Measurements from ENCODE around the gene CACNA2D4. TPM values are rescaled to one million over a fixed set of nuclear protein-coding genes. Genes with fewer than 3 reads are reported as not detected.

The CACNA2D4 gene
- total RNA-seq, 1 experiment from 2014 or later = not detected

DNA sequence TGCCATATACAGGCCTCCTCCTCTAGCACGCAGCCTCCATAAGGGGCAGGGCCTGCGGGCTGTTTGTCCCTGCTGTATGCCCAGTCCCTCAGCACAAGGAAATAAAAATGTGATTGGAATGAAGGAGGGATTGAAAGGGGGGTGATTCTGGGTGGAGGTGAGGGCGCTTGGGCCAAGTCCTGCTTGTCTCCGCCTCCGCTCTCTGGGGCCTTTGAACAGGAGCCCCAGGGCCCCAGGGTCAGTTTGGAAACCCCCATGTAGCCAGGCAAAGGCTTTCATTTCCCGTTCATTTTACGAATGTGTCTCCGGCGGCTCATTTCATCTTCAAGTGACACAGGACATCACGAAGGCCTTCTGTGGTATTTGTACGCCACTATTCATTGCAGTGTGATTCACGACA lies 4.5 kb upstream of the CACNA2D4 start:
- in situ Hi-C loops (cut with HindIII; ENCODE audit: low pct_unique_long_range_greater_than_20kb, low sequenced_read_pairs) = no loop called here
- no peak for DNase-seq (ENCODE audit: low read depth)

DNA sequence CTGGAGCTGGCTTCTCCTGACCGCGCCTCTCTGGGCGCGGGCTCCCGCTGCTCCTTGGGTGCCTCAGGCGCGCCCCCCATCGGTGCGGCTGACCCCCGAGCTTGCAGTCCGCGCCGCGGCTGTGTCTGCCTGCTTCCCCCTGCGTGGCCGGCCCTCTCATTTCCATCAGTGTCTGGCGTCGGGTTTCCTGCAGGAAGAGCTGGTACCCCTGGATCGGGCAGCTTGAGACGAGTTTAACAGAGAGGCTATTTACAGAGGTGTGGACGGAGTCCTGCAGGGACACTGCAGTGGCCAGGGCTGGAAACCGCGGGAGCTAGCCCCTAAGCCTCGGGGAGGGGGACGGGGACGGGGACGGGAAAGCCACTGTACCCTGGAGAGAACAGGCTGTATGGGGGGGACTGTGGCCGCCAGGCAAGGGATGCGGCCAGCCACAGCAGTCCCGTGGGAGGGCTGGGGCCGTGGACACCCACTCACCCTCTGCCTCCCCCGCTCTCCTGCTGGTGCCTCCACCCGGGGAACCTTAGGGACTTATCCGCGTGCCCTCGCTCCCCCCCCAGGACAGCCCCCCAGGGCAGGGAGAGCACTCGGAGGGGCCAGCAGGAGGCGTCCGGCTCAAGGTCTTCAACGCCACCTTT lies 3.7 kb upstream of the CACNA2D4 start:
- DNase-seq (ENCODE audit: low read depth) = no peak
- in situ Hi-C loops (cut with HindIII; ENCODE audit: low pct_unique_long_range_greater_than_20kb, low sequenced_read_pairs) = no loop called here

DNA sequence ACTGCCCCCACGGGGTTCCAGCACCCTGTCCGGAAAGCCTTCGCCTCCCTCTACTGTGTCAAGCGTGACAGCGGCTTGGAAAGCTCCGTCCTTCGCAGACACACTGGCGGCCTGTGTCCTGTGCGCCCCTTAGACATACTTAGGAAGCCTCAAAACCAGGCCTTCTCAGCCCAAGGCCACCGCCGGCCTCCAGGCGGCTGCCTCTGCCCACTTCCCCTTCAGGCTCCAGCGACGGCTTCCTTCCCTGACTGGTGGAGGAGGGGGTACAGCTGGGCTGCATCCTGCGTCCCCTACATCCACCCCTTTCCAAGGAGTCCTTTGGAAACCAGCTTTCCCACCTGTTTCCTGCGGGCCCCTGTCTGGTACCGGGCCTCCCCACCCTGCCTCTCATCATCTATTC lies 2.5 kb upstream of the CACNA2D4 start:
- in situ Hi-C loops (cut with HindIII; ENCODE audit: low pct_unique_long_range_greater_than_20kb, low sequenced_read_pairs) = no loop called here

DNA sequence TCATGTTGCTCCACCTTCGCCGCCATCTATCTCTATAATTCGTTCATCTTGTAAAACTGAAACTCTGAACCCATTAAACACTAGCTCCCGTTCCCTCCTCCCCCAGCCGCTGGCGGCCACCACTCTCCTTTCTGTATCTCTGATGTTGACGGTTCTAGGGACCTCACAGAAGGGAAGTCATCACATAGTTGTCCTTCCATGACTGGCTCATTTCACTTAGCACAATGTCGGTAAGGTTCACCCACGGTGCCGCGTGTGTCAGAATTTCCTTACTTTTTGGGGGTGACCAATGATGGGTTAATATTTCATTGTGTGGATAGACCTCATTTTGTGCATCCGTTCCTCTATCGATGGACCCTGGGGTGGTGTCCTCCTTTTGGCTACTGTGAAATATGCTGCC lies 2.0 kb upstream of the CACNA2D4 start:
- in situ Hi-C loops (cut with HindIII; ENCODE audit: low pct_unique_long_range_greater_than_20kb, low sequenced_read_pairs) = no loop called here
- no peak for DNase-seq (ENCODE audit: low read depth)

More for the DNA sequence above, 2.5 kb upstream of the CACNA2D4 start:
- DNase-seq (ENCODE audit: low read depth) = no peak

DNA sequence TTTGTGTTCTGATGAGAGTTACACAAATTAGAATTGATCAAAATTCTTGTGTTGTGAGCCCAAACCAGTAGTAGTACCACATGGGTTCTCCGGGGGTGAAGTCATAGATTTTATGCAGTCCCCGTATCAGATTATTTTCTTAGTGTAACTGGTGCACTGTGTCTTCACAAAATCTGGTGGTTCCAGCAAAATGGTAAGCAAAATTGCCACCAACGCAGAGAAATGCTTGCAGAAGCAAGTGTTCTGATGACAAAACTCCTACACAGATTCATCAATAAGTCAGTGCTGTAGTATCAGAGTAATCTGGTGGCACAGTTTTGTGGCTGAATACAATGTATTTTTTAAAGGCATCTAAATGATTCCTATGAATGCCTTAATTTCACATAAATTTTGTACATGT lies 1.3 kb upstream of the CACNA2D4 start:
- no peak for DNase-seq (ENCODE audit: low read depth)
- in situ Hi-C loops (cut with HindIII; ENCODE audit: low pct_unique_long_range_greater_than_20kb, low sequenced_read_pairs) = no loop called here

DNA sequence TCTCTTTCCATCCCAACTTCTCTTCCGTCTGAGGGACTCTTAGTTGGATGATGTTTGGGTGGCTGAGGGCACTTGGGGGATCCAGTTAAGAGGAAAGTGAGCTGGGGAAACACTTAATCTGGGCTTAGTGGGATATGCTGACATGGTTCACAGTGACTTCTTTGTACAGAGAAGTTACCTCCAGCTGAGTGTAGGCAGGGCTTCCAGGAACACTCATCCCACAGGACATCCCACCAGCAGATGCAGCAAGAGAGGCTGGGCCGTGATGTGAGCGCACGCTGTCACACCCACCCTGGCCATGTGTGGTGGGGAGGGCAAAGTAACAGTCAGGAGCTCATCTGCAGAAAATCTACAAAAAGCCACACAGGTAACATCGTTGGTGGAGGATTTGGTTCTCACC lies 832 bp upstream of the CACNA2D4 start:
- no peak for DNase-seq (ENCODE audit: low read depth)
- in situ Hi-C loops (cut with HindIII; ENCODE audit: low pct_unique_long_range_greater_than_20kb, low sequenced_read_pairs) = no loop called here

DNA sequence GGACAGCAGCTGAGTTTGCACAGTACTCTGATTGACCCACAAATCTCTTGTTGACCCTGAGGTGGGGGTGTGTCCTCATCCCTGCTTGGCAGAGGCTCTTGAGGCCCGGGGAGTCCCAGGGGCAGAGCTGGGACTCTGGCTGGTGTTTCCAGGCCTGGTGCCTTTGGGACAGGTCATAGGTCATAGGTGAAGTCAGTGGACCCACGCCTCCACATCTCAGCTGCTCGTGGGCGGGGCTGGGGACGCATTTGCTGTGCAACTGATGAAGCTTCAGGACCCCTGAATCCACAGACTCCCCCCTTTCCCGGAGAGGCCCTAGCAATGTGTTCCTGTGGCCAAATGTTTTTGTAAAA lies 408 bp upstream of the CACNA2D4 start:
- in situ Hi-C loops (cut with HindIII; ENCODE audit: low pct_unique_long_range_greater_than_20kb, low sequenced_read_pairs) = no loop called here
- no peak for DNase-seq (ENCODE audit: low read depth)

DNA sequence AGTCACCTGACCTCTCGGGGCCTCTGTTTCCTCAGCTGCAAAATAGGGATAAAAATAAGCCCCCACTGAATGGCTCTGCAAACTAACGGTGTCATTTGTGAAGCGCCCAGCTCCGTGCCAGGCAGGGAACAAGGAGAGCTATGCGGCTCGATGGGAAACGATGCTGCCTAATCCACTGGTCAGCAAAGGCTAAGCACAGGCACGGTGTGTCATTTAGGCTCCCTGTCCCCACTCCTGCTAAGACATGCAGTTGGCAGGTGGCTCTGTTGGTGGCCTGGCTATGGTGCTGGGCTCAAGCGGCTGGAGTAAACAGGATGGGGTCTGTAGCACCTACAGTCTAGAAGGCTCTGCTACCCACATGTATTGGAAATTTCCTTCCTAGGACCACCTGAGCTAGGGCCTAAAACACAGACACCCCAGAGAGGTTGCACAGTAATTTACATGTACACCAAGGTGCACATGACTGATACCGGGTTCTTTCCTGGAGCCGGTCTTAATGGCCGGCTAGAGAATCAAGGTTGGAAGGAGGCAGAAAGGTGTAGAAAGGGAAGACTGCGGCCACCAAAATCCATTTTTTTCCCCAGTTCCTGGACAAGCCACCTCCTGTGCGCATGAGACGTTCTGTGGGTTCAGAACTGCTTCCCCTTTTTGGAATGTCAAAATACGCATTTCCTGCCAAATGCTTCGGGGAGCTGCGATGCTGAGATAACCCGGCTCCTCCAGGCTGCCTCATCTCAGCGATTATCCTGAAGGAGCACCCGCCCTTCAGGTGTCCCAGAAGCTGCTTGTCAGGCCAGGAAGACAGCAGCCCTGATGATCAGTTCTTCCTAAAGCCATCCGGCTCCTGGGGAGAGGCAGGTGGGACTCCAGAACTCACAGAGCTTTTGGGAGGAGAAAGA lies 1.0 kb downstream of the CACNA2D4 start:
- in situ Hi-C loops (cut with HindIII; ENCODE audit: low pct_unique_long_range_greater_than_20kb, low sequenced_read_pairs) = no loop called here
- no peak for DNase-seq (ENCODE audit: low read depth)

DNA sequence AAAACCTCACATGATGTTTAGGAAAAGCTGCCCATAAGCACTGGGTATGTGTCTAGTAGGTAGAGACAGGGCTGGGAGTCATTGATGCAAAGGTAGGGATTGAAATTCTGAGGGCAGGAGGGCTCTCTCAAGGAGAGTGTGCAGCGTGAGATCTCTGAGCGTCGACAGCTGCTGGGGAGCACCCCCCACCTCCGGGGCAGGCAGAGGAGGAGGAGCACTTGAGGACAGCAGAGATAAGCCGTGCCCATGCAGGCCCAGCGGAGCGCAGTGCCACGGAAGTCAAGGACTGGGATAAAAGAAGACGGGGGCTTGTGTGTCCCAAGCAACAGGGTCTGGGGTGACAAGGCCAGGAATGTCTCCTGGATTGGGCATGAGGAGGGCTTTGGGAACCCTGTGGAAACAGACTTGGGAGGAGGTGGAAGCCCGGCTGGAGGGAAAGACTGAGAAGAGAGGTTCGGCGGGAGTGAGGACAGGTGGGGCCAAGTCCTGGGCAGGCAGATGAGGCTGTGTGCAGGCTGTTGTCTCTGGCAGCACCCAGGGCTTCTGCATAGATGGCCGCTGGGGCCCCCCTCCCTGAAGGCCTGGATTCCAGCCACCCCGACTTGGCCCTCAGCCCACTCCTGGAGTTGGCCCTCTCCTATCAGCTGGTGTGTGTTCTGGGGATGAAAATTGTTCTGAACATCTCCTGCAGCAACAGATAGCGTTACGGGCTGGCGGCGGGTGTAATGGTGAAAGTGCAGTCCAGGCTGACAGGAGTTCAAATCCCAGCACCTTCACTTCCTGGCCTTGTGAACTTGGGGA lies 1.9 kb downstream of the CACNA2D4 start:
- no peak for DNase-seq (ENCODE audit: low read depth)
- in situ Hi-C loops (cut with HindIII; ENCODE audit: low pct_unique_long_range_greater_than_20kb, low sequenced_read_pairs) = no loop called here

DNA sequence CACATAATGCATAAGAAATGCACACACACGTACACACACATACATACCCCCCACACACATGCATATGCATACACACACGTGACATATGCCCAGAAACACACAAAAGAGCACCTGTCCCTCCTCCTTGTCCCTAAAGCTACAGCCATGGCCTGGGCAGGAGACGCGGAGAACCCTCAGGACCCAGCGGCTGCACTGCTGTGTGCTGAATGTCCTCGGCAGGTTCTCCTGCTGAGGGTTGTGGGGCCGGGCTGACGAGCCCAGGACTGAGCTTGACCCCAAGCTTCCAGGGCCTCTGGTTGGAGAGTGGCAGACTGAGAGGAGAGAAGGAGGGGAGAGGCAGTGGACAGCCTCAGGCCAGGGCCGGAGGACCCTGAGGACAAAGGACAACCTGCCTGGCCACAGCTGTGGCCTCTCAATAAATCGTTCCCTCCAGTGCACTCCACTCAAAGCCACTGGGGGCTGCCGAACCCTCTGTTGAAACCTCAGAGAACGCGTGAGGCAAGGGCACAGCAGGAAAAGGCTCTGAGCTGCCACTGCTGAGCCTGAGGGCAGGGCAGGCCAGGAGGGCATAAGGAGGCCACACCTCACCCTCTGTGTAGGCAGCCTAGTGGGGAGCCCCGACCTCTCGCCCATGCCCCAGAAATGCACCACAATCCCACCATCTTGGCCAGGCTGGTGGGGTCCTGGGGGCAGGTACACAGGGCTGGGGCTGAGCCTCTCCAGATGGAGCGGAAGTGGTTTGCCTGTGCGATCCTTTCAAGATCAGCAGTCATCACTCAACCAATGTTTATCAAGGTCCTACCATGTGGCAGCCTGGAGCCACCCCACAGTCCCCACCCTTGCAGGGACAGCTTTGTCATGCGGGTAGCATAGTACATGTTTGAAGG lies 3.1 kb downstream of the CACNA2D4 start:
- in situ Hi-C loops (cut with HindIII; ENCODE audit: low pct_unique_long_range_greater_than_20kb, low sequenced_read_pairs) = no loop called here

DNA sequence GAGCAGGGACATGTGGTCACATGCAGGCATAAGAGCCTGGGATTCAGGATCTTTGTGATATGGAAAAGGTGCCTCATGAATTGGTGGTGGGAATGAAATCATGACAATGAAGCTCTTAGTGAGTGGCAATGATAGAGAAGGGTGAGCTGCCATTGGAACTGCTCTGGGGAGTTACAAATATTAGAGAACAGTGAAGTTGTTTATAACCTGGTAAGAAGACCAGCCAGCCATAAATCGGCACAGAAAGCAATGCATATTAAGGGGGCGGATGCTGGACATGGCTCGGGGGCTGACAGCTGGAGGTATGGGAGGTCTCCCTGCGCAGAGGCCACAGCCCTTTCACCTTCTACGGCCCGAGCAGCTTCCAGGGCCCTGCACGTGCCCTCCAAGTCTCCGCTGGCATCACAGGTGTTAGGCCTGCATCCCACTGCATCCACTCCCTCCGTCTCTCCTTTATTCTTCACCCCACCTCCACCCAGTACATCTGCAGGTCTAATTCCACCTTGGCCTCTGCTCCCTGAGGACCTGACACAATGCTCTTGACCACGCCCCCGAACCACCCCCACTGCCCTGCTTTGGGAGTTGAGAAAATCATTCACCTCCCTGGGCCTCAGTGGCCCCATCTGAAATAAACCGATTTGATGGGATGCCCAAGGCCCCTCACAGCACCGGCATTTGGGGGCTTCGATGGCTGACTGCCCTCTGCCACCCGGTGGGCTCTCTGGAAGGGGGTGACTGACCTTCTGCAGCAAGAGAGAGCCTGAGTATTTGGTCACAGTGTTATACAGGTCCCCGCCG lies 4.1 kb downstream of the CACNA2D4 start:
- DNase-seq (ENCODE audit: low read depth) = no peak
- in situ Hi-C loops (cut with HindIII; ENCODE audit: low pct_unique_long_range_greater_than_20kb, low sequenced_read_pairs) = no loop called here

More for the DNA sequence above, 3.1 kb downstream of the CACNA2D4 start:
- DNase-seq (ENCODE audit: low read depth) = no peak

DNA sequence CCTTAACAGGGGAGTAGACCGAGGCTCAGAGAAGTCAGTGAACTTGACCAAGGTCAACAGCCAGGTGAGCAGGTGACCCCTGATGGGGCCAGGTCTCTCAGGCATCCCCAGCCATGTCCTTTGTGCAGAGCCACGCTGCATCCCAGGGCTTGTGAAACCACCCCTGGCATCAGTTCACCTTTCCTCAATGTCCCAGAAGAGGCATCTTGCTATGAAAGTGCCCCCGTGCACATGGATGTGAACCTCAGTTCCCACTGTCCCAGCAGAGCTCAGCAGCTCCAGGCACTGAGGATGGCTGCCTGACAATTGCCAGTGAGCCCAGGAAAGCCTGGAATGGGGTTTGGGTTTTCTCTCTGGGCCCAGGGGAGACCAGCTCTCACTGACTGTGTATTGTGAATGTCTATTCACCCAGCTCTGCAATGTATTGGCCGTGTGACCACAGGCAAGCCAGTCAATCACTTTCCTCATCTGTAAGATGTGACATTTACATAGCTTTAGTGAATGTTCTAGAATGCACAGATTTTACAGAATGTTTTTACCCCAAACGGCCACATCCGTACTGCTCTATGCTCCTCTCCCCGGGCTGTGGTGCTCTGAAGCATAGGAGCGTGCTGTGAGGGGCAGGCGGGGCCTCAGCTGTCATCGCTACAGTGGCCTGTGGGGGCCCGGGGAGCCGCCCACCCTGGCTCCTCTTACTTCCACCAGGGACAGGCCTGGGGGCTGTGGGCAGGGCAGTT lies 4.9 kb downstream of the CACNA2D4 start:
- in situ Hi-C loops (cut with HindIII; ENCODE audit: low pct_unique_long_range_greater_than_20kb, low sequenced_read_pairs) = no loop called here
- no peak for DNase-seq (ENCODE audit: low read depth)

DNA sequence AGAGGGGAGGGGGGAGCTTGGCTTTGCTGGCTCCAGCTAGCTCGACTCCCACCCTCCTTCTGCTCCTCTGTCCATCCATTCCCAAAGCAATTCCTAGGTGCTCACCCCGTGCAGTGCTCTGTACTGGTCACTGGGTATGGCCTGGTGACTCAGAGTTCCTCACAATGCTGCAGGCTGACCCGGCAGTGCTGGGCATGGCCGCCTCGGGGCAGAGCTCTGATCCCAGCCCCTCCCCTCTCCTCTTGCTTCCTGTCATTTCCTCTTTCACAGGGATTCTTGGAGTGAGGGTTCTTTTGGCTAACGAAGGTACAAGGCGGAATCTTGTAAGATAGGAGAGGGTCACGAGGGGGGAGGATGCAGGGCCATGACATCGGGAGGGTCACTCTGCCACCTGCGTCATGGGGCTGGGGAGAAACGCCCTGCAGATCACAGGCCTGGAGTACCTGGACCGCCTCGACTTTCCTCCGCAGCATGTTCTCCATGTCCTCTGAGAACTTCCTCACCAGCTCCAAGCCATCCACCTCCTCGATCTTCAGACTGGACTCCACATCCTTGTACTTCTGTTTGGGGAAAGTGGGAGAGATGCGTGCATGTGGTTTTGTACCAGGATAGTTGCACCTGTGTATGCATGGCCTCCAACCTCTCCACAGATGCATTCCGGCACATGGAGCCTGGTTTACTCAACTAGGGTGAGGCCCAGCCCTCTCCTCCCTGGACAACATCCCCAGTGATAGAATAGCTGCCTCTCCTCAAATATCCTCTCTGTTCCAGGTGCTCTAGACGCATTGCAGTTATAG lies 5.7 kb downstream of the CACNA2D4 start:
- DNase-seq (ENCODE audit: low read depth) = no peak

DNA sequence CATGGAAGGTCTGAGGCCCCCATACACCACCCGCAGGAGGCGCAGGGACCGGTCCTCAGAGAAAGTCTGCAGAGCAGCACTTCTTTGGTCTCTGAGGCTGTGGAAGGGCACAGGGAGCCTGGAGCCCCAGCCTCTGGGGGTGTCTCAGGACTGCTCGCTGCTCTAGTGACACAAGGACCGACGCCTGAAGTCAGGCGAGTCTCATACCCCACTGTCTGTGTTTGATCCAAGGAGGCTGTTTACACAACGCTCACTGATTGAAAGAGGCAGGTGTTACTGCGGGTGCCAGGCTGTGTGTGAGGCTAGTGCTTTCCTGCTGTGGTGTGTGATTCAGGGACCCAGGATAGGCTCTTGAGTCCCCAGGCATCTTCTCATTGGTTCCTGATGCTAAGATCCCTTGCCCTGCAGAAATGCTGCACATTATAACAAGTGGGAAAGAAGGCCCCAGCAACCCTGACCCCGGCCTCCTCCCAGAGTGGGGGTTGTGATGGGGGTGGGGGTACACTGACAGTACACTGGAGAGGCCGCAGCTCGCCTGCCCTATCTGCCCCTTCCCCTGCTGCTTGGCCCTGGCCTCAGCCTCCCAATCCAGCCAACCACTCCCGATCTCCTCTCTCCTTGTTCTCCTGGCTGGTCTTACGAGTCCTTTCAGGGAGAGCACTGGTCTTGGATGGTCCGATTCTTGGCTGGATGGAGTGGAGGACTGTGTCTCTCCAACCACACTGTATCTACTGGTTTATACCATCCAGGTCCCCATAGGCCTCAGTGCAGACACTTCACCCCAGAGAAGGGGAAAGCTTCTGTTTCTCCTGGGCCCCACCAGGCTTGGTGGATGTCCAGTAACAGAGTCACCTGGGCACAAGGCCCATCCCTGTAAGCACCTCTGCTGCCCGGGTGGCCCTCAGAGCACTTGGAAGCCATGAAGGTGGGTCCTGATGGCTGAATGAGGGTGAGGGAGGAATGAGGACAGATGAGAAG lies 6.6 kb downstream of the CACNA2D4 start:
- no peak for DNase-seq (ENCODE audit: low read depth)
- in situ Hi-C loops (cut with HindIII; ENCODE audit: low pct_unique_long_range_greater_than_20kb, low sequenced_read_pairs) = no loop called here

More for the DNA sequence above, 5.7 kb downstream of the CACNA2D4 start:
- in situ Hi-C loops (cut with HindIII; ENCODE audit: low pct_unique_long_range_greater_than_20kb, low sequenced_read_pairs) = no loop called here

DNA sequence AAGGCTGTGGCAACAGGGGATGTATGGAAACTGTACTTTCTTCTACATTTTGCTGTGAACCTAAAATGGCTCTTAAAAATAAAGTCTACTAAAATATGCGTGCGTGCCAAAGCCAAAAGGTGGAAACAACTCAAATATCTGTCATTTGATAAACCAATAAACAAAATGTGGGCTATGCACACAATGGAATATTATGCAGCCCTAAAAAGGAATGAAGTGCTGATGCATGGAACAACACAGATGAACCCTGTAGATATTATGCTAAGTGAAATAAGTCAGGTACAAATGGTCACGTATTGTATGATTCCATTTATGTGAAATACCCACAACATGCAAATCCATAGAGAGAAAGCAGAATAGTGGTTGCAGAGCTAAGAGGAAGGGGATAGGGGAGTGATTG lies 8.0 kb downstream of the CACNA2D4 start:
- no peak for DNase-seq (ENCODE audit: low read depth)
- in situ Hi-C loops (cut with HindIII; ENCODE audit: low pct_unique_long_range_greater_than_20kb, low sequenced_read_pairs) = no loop called here

Data from Caki2 (cell line).